Measurements from ENCODE around the gene BOLA1. TPM values are rescaled to one million over a fixed set of nuclear protein-coding genes. Genes with fewer than 3 reads are reported as not detected.

The BOLA1 gene
- total RNA-seq, 1 experiment from 2014 or later: 15.3 TPM

DNA sequence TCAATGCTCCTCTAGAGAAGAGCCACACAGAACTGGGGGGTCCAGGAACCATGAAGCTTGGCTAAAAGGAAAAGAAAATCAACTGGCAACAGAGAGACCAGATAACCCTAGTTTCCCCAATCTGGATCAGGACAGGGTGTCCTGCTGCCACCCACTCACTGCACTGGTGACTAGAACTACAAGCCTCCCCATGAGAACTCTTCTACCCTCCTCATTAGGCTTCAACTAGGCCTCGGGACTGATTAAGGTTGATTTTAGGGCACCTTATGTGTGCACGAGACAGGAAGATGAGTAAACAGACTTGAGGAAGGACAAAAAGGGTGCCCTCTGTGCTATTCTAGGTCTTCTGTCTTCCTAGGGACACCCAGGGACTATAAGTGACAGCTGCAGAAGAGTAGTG lies 30.5 kb downstream of the BOLA1 start:
- POLR2A ChIA-PET: interaction anchor here (0.6 to 2.5 kb wide), 2 partner anchors 9 to 43 kb away, joined by 3 to 28 read pairs; a partner anchor contains a TSS

DNA sequence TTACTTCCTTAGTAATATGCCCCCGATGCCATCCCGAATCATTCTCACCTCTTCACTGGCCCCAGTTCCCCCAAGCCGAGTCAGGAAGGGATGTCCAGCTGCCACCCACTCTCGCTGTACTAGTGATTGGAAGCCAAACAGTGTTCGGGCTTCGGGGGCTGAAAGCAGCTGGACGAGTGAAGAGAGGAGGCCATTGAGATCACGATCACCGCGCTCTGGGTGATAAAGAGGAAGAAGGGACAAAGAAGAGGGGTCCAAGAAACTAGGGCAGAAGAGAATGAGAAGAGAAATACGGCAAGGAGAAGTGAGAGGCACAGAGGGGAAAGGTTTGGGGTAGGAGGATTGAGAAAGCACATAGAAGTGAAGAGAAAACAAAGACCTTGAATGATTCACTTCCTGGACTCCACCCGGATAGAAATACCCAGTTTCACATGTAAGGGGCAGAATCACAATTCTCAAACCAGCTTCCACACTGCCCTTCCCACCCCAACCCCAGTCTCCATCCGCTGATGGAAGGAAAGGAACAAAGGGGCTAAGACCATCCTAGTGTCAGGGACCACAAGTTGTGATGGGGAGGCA lies 31.9 kb downstream of the BOLA1 start:
- no peak for DNase-seq (ENCODE audit: low spot score)
- Mint-ChIP-seq H3K36me3 (peaks cover 7% of the 10 kb centered on the region), H3K27me3 (ENCODE audit: low read depth) (no peaks in the 10 kb centered on the region; the same call in 1 of the 2 replicates), H3K4me3 (no peak overlapping the region), H3K9me3 (no peaks in the 10 kb centered on the region), H3K4me1 (peaks cover 23% of the 10 kb centered on the region), H3K27ac (no peak overlapping the region; the same call in 1 of the 2 replicates)
- CTCF ChIA-PET: no interaction called here
- no peak for ATAC-seq
- TF ChIP-seq, protein P1, sequence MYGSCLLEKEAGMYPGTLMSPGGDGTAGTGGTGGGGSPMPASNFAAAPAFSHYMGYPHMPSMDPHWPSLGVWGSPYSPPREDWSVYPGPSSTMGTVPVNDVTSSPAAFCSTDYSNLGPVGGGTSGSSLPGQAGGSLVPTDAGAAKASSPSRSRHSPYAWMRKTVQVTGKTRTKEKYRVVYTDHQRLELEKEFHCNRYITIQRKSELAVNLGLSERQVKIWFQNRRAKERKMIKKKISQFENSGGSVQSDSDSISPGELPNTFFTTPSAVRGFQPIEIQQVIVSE (CRISPR knock-in tag; IDR thresholded peaks at IDR 0.05; ENCODE audit: borderline replicate concordance): no peak
- TF ChIP-seq CREM (CRISPR knock-in tag; IDR thresholded peaks at IDR 0.05) (no peak), SP1 (CRISPR knock-in tag; conservative IDR thresholded peaks at IDR 0.05) (no peak), TP53 (CRISPR knock-in tag; IDR thresholded peaks at IDR 0.05) (no peak), NR1H2 (CRISPR knock-in tag; IDR thresholded peaks at IDR 0.05) (no peak), GRHL2 (CRISPR knock-in tag; IDR thresholded peaks at IDR 0.05; ENCODE audit: insufficient replicate concordance, severe bottlenecking) (no peak), NFYB (CRISPR knock-in tag; conservative IDR thresholded peaks at IDR 0.05; ENCODE audit: low read depth) (no peak), IRF2 (CRISPR knock-in tag; IDR thresholded peaks at IDR 0.05; ENCODE audit: borderline replicate concordance, low read depth) (no peak), NR2C2 (CRISPR knock-in tag; IDR thresholded peaks at IDR 0.05) (no peak)
- TF ChIP-seq, protein P2, sequence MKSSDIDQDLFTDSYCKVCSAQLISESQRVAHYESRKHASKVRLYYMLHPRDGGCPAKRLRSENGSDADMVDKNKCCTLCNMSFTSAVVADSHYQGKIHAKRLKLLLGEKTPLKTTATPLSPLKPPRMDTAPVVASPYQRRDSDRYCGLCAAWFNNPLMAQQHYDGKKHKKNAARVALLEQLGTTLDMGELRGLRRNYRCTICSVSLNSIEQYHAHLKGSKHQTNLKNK (CRISPR knock-in tag; IDR thresholded peaks at IDR 0.05): no peak
- TF ChIP-seq, protein P3, sequence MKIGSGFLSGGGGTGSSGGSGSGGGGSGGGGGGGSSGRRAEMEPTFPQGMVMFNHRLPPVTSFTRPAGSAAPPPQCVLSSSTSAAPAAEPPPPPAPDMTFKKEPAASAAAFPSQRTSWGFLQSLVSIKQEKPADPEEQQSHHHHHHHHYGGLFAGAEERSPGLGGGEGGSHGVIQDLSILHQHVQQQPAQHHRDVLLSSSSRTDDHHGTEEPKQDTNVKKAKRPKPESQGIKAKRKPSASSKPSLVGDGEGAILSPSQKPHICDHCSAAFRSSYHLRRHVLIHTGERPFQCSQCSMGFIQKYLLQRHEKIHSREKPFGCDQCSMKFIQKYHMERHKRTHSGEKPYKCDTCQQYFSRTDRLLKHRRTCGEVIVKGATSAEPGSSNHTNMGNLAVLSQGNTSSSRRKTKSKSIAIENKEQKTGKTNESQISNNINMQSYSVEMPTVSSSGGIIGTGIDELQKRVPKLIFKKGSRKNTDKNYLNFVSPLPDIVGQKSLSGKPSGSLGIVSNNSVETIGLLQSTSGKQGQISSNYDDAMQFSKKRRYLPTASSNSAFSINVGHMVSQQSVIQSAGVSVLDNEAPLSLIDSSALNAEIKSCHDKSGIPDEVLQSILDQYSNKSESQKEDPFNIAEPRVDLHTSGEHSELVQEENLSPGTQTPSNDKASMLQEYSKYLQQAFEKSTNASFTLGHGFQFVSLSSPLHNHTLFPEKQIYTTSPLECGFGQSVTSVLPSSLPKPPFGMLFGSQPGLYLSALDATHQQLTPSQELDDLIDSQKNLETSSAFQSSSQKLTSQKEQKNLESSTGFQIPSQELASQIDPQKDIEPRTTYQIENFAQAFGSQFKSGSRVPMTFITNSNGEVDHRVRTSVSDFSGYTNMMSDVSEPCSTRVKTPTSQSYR (CRISPR knock-in tag; IDR thresholded peaks at IDR 0.05): no peak
- POLR2A ChIA-PET: no interaction called here

More for the DNA sequence above, 30.5 kb downstream of the BOLA1 start:
- CTCF ChIA-PET: no interaction called here
- no peak for DNase-seq (ENCODE audit: low spot score)
- Mint-ChIP-seq H3K4me1 (peaks cover 24% of the 10 kb centered on the region), H3K27me3 (ENCODE audit: low read depth) (no peaks in the 10 kb centered on the region), H3K36me3 (peaks cover 22% of the 10 kb centered on the region), H3K27ac (no peak overlapping the region), H3K9me3 (no peaks in the 10 kb centered on the region), H3K4me3 (no peak overlapping the region)
- ATAC-seq: no peak
- no peak for TF ChIP-seq ETV6 (CRISPR knock-in tag; IDR thresholded peaks at IDR 0.05)

DNA sequence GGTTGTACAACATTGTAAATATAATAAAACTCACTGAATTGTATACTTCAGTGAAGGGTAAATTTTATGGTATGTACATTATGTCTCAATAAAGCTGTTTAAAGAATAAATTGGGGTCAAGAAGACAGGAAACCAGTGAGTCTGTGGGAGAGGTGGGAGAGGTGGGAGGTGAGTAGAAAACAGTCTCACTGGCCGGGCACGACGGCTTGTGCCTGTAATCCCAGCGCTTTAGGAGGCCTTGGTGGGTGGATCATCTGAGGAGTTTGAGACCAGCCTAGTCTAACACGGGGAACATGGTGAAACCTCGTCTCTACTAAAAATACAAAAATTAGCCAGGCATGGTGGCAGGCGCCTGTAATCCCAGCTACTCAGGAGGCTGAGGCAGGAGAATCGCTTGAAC lies 33.1 kb downstream of the BOLA1 start:
- ChIA-PET POLR2A (no interaction called here), CTCF (no interaction called here)
- TF ChIP-seq, protein P4, sequence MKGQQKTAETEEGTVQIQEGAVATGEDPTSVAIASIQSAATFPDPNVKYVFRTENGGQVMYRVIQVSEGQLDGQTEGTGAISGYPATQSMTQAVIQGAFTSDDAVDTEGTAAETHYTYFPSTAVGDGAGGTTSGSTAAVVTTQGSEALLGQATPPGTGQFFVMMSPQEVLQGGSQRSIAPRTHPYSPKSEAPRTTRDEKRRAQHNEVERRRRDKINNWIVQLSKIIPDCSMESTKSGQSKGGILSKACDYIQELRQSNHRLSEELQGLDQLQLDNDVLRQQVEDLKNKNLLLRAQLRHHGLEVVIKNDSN (CRISPR knock-in tag; IDR thresholded peaks at IDR 0.05): no peak
- TF ChIP-seq FOXP1 (CRISPR knock-in tag; IDR thresholded peaks at IDR 0.05; ENCODE audit: borderline replicate concordance) (no peak), ZNF232 (CRISPR knock-in tag; IDR thresholded peaks at IDR 0.05) (no peak), ZNF121 (CRISPR knock-in tag; IDR thresholded peaks at IDR 0.05) (no peak), ESRRA (CRISPR knock-in tag; IDR thresholded peaks at IDR 0.05; ENCODE audit: borderline replicate concordance) (no peak)
- Mint-ChIP-seq H3K27me3 (ENCODE audit: low read depth) (no peaks in the 10 kb centered on the region; the same call in 1 of the 2 replicates), H3K27ac (no peak overlapping the region), H3K9me3 (no peaks in the 10 kb centered on the region), H3K4me1 (peaks cover 28% of the 10 kb centered on the region), H3K4me3 (no peak overlapping the region), H3K36me3 (no peaks in the 10 kb centered on the region)
- ATAC-seq: no peak
- DNase-seq (ENCODE audit: low spot score): no peak
